Stimulated activated CD4-positive, alpha-beta T cell treated with anti-CD3 and anti-CD28 coated beads, Interleukin-4, amount 100 ng/mL, for 1 hour (primary cell): ENCODE data around the gene HSBP1L1.

ENCODE experiments used
- DNase-seq: peaks from one replicate; pipeline ENCODE4 v3.0.0-alpha.2; 2020

HSBP1L1 gene

DNA sequence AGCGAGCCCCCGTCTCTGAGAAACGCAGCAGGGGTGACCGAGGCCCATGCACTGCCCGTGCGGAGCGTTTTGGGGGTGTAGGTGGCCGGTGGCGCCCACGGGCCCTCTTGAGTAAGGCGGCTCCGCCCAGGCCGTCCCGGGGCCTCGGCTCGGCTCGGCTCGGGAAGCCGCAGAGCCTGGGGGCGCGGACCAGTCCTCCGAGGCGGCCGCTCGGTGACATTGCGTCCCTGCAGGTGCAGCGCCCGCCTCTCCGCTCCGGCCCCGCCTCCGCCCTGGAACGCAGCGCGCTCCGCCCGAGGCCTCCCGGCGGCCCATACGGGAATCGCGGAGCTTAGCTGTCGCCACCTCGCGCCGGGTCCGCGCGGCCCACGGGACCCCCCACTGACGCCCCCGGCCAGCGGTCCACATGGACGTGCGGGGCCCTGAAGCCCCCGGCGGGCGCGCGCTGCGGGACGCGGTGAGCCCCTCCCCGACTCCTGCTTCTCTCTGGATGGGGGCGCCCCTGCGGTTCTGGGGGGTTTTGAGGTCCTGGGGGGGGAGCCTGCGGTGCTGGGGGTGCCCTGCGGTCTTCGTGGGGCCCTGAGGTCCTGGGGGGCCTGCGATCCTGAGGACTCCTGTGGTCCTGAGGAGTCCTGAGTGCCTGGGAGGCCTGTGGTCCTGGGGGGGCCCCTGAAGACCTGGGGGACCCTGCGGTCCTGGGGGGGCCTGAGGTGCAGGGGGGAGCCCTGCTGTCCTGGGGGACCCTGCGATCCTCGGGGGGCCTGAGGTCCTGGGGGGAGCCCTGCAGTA, at the start of gene HSBP1L1:
Gene HSBP1L1 (plus strand): TSS at position 314 of the 789 bp plus-strand sequence. CDS start 93 bp downstream, at position 407.
- DNase-seq: peak; percentile 63

DNA sequence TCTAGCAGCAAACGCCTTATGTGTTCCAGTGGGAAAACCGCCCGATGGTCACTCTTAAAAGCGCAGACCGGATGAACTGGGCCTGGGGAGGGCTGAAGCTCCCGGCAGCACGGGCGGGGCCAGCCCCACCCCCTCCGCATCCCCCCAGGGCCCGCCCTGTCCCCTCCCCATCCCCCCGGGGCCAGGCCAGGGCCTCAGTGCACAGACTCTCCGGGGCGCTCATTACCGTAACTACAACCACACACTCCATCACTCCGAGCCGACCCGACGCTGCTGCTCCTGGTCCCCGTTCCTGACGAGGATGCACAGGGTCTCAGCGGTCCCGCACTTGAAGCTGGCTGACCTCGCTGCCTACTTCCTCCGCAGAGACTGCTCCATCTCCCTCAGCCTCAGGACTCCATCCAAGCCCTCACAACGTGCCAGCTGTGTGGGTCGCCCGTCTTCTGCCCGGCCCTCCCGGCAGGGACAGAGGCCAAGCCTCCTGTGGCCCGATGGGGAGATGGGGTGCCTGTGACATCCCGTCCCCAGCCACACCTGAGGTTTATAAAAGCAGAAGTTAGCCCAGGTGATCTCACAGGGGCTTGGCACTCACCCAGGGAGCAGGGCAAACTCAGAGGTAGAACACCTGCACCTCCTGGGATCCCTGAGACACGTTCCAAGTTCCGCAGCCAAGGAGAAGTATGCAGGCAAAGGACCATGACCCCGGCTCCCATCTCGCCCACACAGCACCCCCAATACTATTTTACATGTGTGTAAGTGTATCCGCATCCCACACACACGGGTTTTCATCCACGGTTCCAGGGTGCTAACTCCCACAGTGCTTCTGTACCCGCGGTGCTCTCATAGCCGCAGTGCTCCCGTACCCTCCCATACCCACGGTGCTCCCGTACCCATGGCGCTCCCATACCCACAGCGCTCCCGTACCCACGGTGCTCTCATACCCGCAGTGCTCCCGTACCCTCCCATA, 49.0 kb upstream of the HSBP1L1 start:
- no peak for DNase-seq

DNA sequence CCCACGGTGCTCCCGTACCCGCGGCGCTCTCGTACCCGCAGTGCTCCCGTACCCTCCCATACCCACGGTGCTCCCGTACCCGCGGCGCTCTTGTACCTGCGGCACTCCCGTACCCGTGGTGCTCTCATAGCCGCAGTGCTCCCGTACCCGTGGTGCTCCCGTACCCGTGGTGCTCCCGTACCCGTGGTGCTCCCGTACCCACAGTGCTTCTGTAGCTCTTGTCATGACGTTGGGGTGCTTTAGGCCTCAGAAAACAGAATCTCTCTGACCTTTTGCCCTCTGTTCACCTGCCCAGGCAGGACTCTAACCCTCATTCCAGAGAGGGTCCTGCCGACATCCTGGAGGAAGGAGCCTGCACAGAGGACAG, 48.3 kb upstream of the HSBP1L1 start:
- no peak for DNase-seq

DNA sequence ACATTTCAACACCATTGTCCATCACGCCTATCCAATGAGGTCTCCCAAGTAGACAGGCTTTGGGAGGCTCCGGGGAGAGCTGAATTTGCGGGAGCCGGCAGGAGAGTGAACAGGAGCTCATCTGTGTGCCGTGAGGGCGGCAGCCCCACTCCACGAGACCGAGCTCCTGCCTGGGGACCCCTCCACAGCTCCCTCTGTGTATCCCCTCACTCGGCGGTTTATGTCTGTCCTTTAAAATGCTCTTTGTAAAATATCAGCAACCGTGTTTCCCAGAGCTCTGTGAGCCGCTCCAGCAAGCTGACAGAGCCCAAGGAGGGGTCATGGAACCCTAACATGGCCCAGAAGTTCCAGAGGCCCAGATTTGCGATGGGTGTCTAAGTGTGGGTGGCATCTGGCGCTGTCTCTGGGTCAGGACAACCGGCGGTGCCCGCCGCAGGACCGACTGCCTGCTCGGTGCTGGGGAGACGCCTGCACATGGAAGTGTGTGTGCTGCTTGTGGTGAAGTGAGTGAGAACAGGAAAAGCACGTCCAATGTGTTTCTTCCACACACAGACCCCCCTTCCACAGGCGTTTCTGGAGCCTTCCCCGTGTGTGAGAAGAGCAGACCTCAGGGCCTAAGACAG, 47.8 kb upstream of the HSBP1L1 start:
- no peak for DNase-seq

DNA sequence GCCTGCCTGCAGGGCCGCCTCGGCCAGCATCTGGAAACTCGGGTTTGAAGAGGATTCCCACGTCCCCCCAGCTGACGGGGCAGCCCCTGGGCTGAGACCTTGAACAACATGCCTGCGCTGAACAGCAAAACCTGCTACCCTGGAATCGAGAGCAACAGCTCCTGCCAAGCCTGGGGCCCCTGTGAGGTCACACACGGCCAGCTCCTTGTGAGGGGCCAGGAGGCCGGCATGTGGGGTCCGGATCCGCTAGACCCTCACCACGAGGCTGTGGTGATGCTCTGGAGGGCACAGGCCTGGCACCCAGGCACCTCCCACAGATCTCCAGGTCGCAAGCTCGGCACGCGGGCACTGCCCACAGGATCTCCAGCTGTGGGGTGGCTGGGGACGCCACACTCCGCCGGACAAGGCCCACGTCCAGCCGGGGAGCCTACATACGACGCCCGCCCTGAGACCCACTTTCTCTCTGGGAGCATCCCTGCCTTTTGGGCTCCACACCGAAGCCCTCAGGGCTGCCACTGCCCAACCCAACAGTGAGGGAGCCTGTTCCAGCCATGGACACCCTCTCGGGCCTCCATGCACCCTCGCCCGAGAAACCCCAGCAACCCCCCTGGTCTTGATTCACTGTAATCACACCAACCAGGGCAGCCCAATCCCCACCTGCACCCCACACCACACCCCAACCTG, 47.1 kb upstream of the HSBP1L1 start:
- no peak for DNase-seq

DNA sequence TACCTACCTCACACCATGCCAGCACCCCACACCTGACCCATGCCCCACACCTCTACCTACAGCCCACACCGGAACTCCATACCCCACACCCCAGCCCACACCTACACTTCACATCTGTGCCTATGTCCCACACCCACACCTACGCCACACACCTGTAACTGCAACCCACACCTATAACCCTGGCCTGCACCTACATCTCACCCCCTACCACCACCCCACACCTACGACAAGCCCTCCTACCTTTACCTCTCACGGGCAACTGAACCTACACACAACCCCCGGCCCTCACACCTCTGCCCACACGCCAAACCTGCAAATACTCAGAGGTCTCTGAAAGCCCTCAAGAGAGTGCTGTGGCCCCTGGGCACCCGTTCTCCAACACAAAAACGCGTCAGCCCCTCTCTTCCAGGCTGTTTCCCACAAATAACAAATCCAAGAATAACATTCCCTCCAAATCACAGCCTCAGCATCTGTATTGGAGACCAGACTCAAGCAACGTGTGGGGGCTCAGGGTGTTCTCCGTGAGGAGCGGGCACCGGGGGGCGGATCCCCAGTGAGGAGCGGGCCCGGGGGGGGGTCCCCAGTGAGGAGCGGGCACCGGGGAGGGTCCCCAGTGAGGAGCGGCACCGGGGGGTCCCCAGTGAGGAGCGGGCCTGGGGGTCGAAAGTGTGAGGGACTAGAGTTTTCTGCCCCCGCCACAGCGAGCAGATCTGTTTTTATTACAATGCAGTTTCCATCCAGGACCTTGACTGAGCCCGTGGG, 46.4 kb upstream of the HSBP1L1 start:
- no peak for DNase-seq

DNA sequence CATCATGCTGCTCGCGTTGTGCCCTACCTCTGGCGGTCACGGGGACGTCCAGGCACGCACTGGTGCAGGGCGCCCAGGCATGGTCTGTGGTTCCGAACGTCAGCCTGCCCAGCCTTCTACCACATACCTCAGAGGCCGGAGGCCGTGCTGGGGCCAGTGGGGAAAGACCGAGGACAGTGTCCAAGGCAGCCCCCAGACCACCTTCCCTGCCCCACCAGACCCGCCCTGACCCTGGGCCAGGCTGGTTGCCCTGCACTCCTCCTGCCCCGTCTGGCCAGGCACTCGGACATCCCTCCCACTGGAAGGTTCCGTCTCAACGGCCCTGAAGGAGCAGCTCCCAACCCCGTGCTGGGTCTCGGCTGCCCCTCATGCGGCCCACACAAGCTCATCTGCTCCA, 45.8 kb upstream of the HSBP1L1 start:
- no peak for DNase-seq

DNA sequence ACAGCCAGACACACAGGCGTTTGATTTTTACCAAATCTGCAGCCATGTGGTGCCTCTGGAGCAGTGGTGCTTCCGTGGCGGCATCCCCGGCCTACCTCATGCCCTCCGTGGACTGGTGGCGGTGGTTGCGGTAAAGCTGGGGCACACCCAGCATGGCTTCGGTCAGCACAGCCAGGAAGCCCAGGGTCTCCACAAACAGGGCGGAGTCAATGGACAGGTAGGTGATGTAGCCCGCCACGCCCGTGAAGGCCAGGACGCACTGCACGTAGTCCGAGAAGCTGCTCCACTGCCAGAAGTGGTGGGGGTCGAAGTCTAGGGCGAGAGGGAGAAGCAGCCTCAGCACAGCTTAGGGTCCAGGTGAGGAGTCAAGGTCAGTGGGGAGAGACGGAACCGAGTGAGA, 45.4 kb upstream of the HSBP1L1 start:
- DNase-seq: no peak

DNA sequence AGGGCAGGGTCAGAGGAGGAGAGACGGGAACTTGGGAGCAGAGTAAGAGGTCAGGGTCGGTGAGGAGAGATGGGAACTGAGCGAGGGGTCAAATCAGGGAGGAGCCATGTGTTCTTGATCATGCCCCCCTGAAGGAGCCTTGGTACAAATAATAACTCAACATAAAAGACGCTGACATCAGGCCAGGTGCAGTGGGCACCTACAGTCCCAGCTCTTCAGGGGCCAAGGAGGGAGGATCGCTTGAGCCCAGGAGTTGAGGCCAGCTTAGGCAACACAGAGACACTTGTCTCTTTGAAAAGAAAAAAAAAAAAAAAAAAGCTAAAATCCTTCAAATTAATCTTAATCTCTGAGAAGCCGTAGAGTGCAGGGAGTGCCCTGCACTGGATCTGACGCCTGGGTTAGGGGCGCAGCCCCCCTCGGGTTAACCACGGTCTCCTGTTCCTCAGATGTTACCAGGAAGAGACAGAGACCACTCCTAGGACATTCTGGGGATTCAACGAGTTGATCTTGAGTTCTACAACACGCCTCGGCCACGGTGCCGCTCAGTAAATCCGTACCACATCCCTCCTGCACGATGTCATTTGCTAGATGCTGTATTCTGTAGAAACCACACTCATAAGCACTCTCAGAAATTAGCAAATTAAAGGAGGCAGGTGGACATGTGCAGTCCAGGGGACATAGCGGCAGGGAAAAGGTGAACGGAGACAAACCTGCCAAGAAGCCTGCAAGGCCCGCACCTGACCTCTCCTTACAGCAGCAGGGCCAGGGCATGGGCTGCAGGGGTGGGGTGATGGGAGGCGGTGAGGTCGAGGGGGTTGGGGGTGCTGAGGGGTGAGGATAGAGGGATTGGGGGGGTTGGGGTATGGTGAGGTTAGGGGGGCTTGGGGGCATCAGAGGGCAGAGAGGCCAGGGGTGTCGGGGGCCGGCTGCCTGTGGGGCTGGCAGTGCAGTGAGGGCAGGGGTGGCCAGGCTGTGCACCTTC, 42.2 kb upstream of the HSBP1L1 start:
- no peak for DNase-seq

DNA sequence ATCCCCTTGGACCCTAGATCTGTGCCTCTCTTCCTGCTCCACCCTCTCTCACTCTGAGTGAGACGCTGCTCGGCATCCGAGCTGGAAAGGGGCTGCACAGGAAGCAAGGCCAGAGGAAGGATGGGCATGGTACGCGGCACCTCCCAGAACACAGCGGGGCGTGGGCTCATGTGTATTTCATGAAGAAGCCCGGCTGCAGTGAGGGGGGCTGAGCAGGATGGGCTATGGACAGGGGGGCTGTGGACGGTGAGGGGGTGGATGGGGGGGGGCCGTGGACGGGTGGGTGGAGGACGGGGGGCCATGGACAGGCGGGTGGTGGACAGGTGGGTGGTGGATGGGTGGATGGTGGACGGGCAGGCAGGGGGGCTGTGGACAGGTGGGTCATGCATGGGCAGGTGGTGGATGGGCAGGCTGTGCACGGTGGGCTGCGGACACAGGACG, 41.5 kb upstream of the HSBP1L1 start:
- no peak for DNase-seq

DNA sequence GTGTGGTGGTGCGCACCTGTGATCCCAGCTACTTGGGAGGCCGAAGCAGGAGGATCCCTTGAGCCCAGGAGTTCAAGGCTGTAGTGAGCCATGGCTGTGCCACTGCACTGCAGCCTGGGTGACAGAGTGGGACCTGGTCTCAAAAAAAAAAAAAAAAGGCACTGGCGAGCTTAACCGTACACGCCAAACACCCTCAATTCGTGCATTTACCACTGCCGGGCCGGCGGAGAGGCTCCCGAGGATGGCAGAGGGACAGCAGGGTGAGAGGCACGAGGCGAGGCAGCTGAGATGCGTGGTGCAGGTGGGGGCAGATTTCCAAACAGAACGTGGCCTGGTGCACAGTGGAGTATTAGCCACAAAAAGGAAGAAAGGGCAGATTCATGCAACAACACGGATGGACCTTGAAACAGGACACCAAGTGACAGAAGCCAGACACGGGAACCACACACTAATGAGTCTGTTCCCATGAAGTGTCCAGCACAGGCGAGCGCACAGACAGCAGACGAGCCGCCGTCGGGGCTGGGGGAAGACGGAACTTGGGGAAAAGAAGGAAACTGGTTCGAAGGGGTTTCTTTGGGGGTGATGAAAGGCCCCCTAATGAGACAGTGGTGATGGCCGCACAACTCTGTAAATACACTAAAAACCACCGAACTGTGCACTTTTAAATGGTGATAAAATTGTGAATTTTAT, 40.4 kb upstream of the HSBP1L1 start:
- DNase-seq: no peak

DNA sequence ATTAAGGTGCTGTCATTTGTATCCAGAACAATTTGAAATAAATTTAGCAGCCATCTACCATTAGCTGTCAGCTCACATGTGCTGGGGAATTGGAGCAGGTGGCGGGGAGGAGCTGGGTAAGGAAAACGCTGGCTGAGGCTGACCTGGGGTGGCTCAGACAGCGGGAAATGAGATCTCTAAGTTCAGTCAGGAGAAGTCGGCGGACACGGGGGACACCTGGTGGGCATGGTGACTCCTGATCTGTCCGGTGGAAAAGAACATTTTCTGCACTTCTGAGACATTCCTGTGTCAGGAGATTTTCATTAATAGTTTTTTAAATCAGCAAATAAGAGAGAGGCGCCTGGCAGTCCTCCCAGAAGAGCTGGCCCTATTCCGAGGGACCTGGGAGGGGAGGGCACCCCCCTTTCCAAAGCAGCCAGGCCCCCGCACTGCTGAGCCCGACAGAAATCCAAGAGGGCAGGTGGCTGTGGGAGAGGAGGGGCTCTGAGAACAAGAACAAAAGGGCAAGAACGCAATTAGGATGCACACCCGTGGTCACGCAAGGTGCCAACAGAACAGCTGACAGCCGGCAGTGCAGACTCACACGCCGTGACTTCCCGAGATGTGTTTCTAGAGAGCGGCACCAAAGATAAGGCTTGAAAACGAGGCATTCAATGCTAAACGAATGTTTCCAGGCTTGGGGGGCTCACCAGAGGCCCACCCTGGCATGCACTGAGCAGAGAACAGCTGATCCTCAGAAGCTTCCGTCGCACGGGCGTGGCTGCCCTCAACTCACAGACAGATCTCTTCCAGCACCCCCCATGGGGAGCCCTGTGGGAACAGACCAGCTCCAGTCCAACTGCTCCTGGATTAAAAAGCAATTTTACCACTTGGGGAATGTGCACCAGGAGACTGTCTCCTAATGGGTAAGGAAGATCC, 39.4 kb upstream of the HSBP1L1 start:
- DNase-seq: no peak

DNA sequence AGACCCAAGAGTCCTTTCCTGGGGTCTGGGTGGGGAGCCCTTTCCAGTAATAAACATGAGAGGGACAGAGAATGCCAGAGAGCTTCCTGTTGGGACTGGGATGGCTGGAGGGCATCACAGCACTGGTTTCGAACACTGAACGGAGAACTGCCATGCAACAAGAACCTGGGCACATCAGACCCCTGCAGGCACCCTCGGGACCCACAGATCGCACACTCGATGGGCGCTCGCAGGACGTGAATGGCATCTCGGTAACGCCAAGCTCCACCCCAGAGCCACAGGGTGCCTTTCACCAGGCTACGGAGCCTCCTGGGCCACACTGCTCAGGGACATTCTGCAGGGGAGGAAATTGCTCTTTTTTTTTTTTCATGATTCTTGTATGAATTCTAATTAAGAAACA, 38.1 kb upstream of the HSBP1L1 start:
- no peak for DNase-seq

DNA sequence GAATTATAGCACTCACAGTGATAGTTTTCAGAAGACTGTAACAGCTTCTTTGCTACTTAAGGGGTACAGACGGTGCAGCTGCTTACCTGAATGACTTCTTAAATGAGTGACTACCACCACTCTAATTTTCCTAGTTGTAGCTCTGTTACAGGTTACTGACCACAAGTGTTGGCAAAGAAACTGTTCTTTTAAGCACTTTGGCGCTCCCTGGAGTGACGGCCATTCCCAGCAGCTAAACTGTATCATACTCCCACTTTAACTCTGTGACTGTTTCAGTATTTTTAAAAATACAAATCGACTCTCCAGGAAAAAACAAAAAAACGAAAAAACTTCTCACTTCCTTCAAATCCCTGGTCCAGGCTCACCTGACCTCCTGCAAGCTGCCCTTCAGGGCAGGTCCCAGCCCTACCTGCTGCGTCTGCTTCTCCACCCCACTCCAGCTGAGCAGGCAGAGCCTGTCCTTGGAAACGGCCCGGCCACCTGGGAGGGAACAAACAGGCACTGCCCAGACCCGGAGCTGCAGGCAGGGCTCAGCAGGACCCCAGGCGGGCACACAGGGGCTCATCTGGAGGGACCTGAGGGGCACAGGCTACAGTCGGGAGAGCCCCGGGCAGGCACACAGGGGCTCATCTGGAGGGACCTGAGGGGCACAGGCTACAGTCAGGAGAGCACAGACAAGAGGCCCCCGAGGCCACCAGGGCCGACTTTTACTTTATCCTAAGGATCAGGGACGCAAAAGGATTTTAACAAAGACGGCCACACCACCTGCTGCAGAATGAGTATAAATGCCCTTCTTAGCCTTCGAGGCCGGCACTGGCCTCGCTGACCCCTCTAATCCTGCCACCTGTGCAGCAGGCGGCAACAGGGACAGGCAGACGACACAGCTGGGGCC, 37.5 kb upstream of the HSBP1L1 start:
- no peak for DNase-seq

DNA sequence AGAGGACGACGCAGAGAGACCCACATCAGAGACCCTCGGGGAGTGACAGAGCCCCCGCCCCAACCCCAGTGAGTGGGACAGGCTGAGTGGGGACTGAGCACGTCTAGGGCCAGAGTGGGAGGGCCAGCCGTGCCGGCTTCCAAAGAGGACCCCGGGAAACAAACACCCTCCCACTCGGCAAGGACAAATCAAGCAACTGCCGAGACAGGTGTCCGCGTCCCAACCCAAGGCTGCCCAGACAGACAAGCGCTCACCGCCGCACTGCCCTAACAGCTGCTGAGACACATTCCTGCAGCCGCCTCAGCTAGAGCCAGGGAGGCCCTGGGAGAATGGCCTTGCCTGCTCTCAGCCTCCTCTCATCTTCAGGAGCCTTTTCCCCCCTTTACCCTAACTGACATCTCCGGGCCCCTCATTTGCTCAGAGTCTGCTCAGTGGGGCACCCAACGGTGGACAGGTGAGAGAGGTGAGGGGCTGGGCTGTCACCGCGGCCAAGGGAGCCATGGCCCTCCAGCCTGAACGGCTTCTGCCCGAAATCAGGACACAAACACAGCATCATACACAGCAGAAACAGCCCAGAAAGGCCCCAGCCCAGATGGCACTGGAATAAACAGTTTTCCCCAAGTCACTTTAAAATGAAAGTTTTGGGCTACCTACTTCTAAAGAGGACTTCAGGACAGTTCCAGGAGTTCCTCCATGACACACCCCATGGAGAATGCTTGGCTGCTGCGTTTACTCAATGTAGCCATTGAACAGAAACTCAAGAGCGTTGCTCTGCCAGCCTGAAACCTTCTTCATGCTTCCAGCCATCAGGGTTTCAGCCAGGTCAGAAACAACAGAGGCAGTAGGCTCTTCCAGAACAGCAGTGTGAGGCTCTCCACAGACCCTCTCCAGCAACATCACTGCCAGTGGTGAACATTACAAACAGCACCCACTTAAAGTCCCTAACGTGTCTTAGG, 36.6 kb upstream of the HSBP1L1 start:
- DNase-seq: no peak

DNA sequence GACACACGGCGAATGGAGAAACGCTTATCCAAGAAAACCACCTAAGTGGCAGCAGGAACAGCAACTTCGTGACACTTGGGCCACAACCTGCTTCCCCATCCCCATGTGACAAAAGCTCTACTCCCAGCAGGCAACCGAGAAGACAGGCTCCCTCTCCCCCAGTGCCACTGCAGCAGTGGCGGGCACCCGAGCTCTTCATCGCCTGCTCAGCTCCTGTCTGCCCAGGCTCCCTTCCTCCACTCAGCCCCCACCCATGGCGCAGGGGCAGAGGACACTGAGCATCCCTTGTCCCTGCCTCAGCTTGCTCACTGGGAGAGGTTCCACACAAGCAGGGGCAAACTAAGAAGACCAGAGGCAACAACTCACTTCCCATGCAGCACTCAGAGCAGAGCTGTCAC, 35.9 kb upstream of the HSBP1L1 start:
- no peak for DNase-seq
